BLaER1 treated with 17β-estradiol and CSF1 and Interleukin-3, amounts not matched to agents 10 nM and 100 nM (cell line): ENCODE results near the gene SLC7A6OS.

Experiments used
- H3K27ac ChIP-seq, 11 experiments: shearing (Covaris generic); formaldehyde crosslinking; 2 replicates each; pipeline ENCODE4 v1.8.1; 2022
- H3K27me3 ChIP-seq, 11 experiments: shearing (Covaris generic); formaldehyde crosslinking; 2 replicates each; pipeline ENCODE4 v1.8.1; 2022
- H3K36me3 ChIP-seq, 11 experiments: shearing (Covaris generic); formaldehyde crosslinking; 2 replicates each; pipeline ENCODE4 v1.8.1; 2022
- H3K4me1 ChIP-seq, 10 experiments: shearing (Covaris generic); formaldehyde crosslinking; 2 replicates each; pipeline ENCODE4 v1.8.1; 2022
- H3K4me2 ChIP-seq, 11 experiments: shearing (Covaris generic); formaldehyde crosslinking; 2 replicates each; pipeline ENCODE4 v1.8.1; 2022
- H3K4me3 ChIP-seq, 10 experiments: shearing (Covaris generic); formaldehyde crosslinking; 2 replicates each; pipeline ENCODE4 v1.8.1; 2022
- H3K9ac ChIP-seq, 11 experiments: shearing (Covaris generic); formaldehyde crosslinking; 2 replicates each; pipeline ENCODE4 v1.8.1; 2022
- H3K9me3 ChIP-seq, 11 experiments: shearing (Covaris generic); formaldehyde crosslinking; replicated peaks in 1 of 11; 2 replicates each; pipeline ENCODE4 v1.8.1; 2022
- H4K20me1 ChIP-seq, 11 experiments: shearing (Covaris generic); formaldehyde crosslinking; 2 replicates each; pipeline ENCODE4 v1.8.1; 2022
- Cebpa-rat ChIP-seq, 11 experiments: shearing (Covaris generic); IDR thresholded peaks; 2 replicates each; pipeline ENCODE4 v1.8.1; 2022

The SLC7A6OS gene

DNA sequence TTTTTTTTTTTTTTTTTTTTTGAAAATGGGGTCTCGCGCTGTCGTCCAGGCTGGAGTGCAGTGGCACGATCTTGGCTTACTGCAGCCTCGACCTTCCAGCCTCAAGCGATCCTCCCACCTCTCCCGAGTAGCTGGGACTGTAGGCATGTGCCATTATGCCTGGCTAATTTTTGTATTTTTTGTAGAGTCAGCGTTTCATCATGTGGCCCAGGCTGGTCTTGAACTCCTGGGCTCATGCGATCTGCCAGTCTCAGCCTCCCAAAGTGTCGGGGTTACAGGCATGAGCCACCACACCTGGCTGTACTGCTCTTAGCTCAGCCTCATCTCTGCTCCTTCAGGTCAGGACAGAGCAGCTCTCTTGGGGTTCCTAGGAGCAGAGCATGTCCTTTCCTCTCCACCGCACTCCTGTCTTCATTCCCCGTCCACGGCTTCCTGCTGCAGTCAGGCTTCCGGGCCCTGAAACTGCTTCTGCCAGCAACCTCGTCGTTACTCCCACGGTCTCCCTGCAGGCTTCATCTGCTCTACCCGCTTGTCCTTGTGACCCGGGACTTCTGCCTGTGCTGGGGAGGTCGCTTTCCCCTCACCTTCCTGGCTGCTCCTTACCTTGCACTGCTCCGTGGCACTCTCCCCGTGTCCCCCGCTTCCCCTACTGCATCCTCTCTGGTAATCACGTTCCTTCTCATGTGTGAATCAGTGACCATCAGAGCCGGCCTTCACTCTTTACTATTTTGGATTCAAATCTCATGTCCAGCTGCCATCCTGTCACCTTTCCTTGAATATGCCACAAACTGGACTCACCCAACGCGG, 38.1 kb upstream of the SLC7A6OS start:
- H3K4me2 ChIP-seq: peak overlapping the region; percentile 57 to 84 (median 77)
- H3K27me3 ChIP-seq: 0 out of 22 replicates have a peak, but pooled peaks cover 0 to 6% (median 0%) of the 10 kb centered on the region in 11 experiments

GRCh38 chr16:68347605-68348004, 36.9 kb upstream of the SLC7A6OS start:
- H3K4me1 ChIP-seq: peaks cover 29 to 75% (median 74%) of the 10 kb centered on the region in 10 experiments
- peaks cover 0 to 40% (median 14%) of the 10 kb centered on the region in 11 experiments; a peak in 14 of 22 replicates for H4K20me1 ChIP-seq
- no peak for TF ChIP-seq Cebpa-rat (IDR thresholded peaks at IDR 0.05)
- H3K36me3 ChIP-seq: peaks cover 47 to 92% (median 77%) of the 10 kb centered on the region in 11 experiments
- H3K27ac ChIP-seq: peak overlapping the region in 4 of 11 experiments; percentile 1 to 48 (median 18); a peak in 4 of 22 replicates
- no peaks in the 10 kb centered on the region for H3K27me3 ChIP-seq
- peak overlapping the region; percentile 57 to 84 (median 77) for H3K4me2 ChIP-seq
- H3K4me3 ChIP-seq: no peak overlapping the region
- no peaks in the 10 kb centered on the region for H3K9me3 ChIP-seq
- H3K9ac ChIP-seq: peak overlapping the region in 6 of 11 experiments; percentile 0 to 60 (median 24); a peak in 6 of 22 replicates

More for the DNA sequence above, 38.1 kb upstream of the SLC7A6OS start:
- H3K9me3 ChIP-seq: no peaks in the 10 kb centered on the region
- peaks cover 47 to 92% (median 77%) of the 10 kb centered on the region in 11 experiments for H3K36me3 ChIP-seq
- peak overlapping the region in 3 of 11 experiments; percentile 9 to 42 (median 29); a peak in 5 of 22 replicates for H3K9ac ChIP-seq
- TF ChIP-seq Cebpa-rat (IDR thresholded peaks at IDR 0.05): no peak
- H3K4me3 ChIP-seq: no peak overlapping the region
- peak overlapping the region in 3 of 11 experiments; percentile 18 to 48 (median 36); a peak in 9 of 22 replicates for H3K27ac ChIP-seq
- H4K20me1 ChIP-seq: peaks cover 0 to 50% (median 14%) of the 10 kb centered on the region in 11 experiments; a peak in 14 of 22 replicates
- H3K4me1 ChIP-seq: peaks cover 29 to 80% (median 74%) of the 10 kb centered on the region in 10 experiments

DNA sequence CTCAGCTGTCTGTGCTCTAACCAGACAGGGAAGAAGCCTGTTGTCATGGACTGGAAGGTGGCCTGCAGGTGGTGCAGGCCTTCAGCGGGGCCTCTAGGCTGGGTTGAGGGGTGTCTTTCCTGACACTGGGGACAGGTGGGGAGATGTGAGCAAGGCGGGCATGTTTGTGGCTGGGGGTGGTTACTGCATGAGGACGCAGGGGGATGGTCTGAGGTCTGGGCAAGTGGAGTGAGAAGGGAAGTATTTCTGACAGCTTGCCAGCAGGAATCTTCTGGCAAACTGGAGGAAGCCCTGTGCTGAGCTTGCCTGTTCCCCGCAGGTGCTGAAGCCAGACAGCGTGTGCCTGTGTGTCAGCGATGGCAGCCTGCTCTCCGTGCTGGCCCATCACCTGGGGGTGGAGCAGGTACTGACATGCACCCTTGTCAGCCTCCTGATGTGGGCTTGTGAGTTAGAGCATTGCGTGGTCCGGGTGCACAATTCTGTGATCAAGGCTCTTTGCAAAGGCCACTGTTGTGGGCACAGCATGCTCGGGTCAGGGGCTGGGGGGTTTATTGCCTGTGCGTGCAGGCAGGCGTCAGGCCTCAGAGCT, 36.2 kb upstream of the SLC7A6OS start:
- H4K20me1 ChIP-seq: peaks cover 0 to 36% (median 14%) of the 10 kb centered on the region in 11 experiments; a peak in 14 of 22 replicates
- no peaks in the 10 kb centered on the region for H3K9me3 ChIP-seq
- TF ChIP-seq Cebpa-rat (IDR thresholded peaks at IDR 0.05): no peak
- no peaks in the 10 kb centered on the region for H3K27me3 ChIP-seq
- H3K4me3 ChIP-seq: no peak overlapping the region
- peak overlapping the region; percentile 57 to 84 (median 77) for H3K4me2 ChIP-seq
- H3K27ac ChIP-seq: peak overlapping the region in 5 of 11 experiments; percentile 1 to 48 (median 18); a peak in 4 of 22 replicates
- peaks cover 29 to 72% (median 69%) of the 10 kb centered on the region in 10 experiments for H3K4me1 ChIP-seq
- peak overlapping the region in 7 of 11 experiments; percentile 0 to 60 (median 14); a peak in 4 of 22 replicates for H3K9ac ChIP-seq
- H3K36me3 ChIP-seq: peaks cover 47 to 92% (median 77%) of the 10 kb centered on the region in 11 experiments

- H3K4me3 ChIP-seq: no peak overlapping the region
- peak overlapping the region in 3 of 11 experiments; percentile 18 to 44 (median 20); a peak in 5 of 22 replicates for H3K27ac ChIP-seq
- H4K20me1 ChIP-seq: peaks cover 0 to 29% (median 14%) of the 10 kb centered on the region in 11 experiments; a peak in 14 of 22 replicates
- H3K36me3 ChIP-seq: peaks cover 50 to 93% (median 83%) of the 10 kb centered on the region in 11 experiments
- H3K4me1 ChIP-seq: peaks cover 29 to 64% (median 61%) of the 10 kb centered on the region in 10 experiments
- peak overlapping the region in 4 of 11 experiments; percentile 2 to 27 (median 13); a peak in 2 of 22 replicates for H3K9ac ChIP-seq
- H3K9me3 ChIP-seq: no peaks in the 10 kb centered on the region
- no peaks in the 10 kb centered on the region for H3K27me3 ChIP-seq
- no peak for TF ChIP-seq Cebpa-rat (IDR thresholded peaks at IDR 0.05)
- peak overlapping the region in 10 of 11 experiments; percentile 57 to 84 (median 74); a peak in 18 of 22 replicates for H3K4me2 ChIP-seq
These were observed 35.4 kb upstream of the SLC7A6OS start for GRCh38 chr16:68345958-68346635.

GRCh38 chr16:68345351-68345810, 34.6 kb upstream of the SLC7A6OS start:
- H3K4me2 ChIP-seq: peak overlapping the region in 9 of 11 experiments; percentile 11 to 84 (median 69); a peak in 14 of 22 replicates
- TF ChIP-seq Cebpa-rat (IDR thresholded peaks at IDR 0.05): no peak
- H3K27ac ChIP-seq: peak overlapping the region in 1 of 11 experiments; percentile 20; a peak in 1 of 22 replicates
- no peak overlapping the region for H3K4me3 ChIP-seq
- no peaks in the 10 kb centered on the region for H3K9me3 ChIP-seq
- peaks cover 0 to 29% (median 14%) of the 10 kb centered on the region in 11 experiments; a peak in 14 of 22 replicates for H4K20me1 ChIP-seq
- peaks cover 29 to 63% (median 55%) of the 10 kb centered on the region in 10 experiments for H3K4me1 ChIP-seq
- H3K9ac ChIP-seq: 0 out of 22 replicates have a peak overlapping the region, but pooled peaks of 2 of the 11 experiments have one; percentile 2
- H3K27me3 ChIP-seq: no peaks in the 10 kb centered on the region
- peaks cover 53 to 93% (median 83%) of the 10 kb centered on the region in 11 experiments for H3K36me3 ChIP-seq

DNA sequence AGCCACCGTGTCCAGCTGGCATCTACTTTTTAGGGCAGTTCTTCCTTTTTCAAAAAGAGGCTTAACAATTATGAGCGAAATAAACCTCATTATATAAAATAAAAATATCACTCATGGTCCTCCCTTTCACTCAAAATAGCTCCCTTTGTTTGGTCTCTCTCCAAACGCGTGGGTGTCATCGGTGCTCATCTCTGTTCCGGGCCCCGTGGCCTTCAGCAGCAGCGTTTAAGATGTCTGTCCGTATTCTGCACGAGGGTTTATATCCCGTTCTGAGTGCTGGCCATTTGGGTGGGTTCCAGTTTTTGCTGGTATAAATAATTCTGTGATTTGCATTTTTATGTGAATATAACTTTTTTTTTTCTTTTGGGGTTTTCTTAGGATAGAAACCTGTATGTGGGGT, 33.5 kb upstream of the SLC7A6OS start:
- no peak overlapping the region for H3K27ac ChIP-seq
- peaks cover 56 to 93% (median 83%) of the 10 kb centered on the region in 11 experiments for H3K36me3 ChIP-seq
- H3K4me3 ChIP-seq: no peak overlapping the region
- no peaks in the 10 kb centered on the region for H3K27me3 ChIP-seq
- no peaks in the 10 kb centered on the region for H3K9me3 ChIP-seq
- TF ChIP-seq Cebpa-rat (IDR thresholded peaks at IDR 0.05): no peak
- H3K4me2 ChIP-seq: no peak overlapping the region
- H4K20me1 ChIP-seq: peaks cover 0 to 29% (median 14%) of the 10 kb centered on the region in 11 experiments; a peak in 14 of 22 replicates
- H3K4me1 ChIP-seq: peaks cover 35 to 63% (median 58%) of the 10 kb centered on the region in 10 experiments
- H3K9ac ChIP-seq: no peak overlapping the region

- Histone ChIP-seq H3K9me3 (no peaks in the 10 kb centered on the region), H3K36me3 (peaks cover 66 to 93% (median 83%) of the 10 kb centered on the region in 11 experiments), H3K4me3 (no peak overlapping the region), H3K27ac (no peak overlapping the region), H3K27me3 (no peaks in the 10 kb centered on the region), H3K4me2 (no peak overlapping the region), H4K20me1 (peaks cover 0 to 29% (median 14%) of the 10 kb centered on the region in 11 experiments; a peak in 14 of 22 replicates), H3K4me1 (peaks cover 25 to 63% (median 55%) of the 10 kb centered on the region in 10 experiments), H3K9ac (no peak overlapping the region)
- no peak for TF ChIP-seq Cebpa-rat (IDR thresholded peaks at IDR 0.05)
These were observed 32.4 kb upstream of the SLC7A6OS start for GRCh38 chr16:68343137-68343536.

GRCh38 chr16:68342620-68343019, 31.9 kb upstream of the SLC7A6OS start:
- Histone ChIP-seq H3K4me1 (peaks cover 20 to 59% (median 49%) of the 10 kb centered on the region in 10 experiments), H3K36me3 (peaks cover 72 to 99% (median 85%) of the 10 kb centered on the region in 11 experiments), H3K27ac (no peak overlapping the region), H3K4me2 (no peak overlapping the region), H3K9me3 (no peaks in the 10 kb centered on the region), H3K9ac (no peak overlapping the region), H3K4me3 (no peak overlapping the region), H3K27me3 (no peaks in the 10 kb centered on the region), H4K20me1 (peaks cover 0 to 26% (median 12%) of the 10 kb centered on the region in 11 experiments; a peak in 14 of 22 replicates)
- no peak for TF ChIP-seq Cebpa-rat (IDR thresholded peaks at IDR 0.05)
